IPS-15b (cell line): Measurements from ENCODE around the gene ERBB4.

ENCODE experiments used
- H3K27me3 ChIP-seq: one replicate; pipeline ENCODE4 v1.6.1; 2013; ENCODE audit warnings: low read length; ENCODE audit not compliant: control insufficient read depth, insufficient read depth
- H3K36me3 ChIP-seq: one replicate; pipeline ENCODE4 v1.6.1; 2013; ENCODE audit warnings: low read length; ENCODE audit not compliant: control insufficient read depth, insufficient read depth
- H3K4me1 ChIP-seq: one replicate; pipeline ENCODE4 v1.6.1; 2013; ENCODE audit warnings: mild to moderate bottlenecking, low read length; ENCODE audit not compliant: control insufficient read depth, insufficient read depth
- H3K4me3 ChIP-seq: one replicate; pipeline ENCODE4 v1.5.1; 2013; ENCODE audit warnings: low read depth, low read length
- H3K9ac ChIP-seq: one replicate; pipeline ENCODE4 v1.6.1; 2013; ENCODE audit warnings: low read depth, mild to moderate bottlenecking, low read length
- H3K9me3 ChIP-seq: one replicate; pipeline ENCODE4 v1.6.1; 2013; ENCODE audit warnings: mild to moderate bottlenecking, low read length; ENCODE audit not compliant: control insufficient read depth, insufficient read depth

ERBB4 gene

GRCh38 chr2:212237350-212238095 is 301.1 kb downstream of the ERBB4 start:
- Histone ChIP-seq H3K4me3 (no peak overlapping the region), H3K9ac (no peak overlapping the region), H3K4me1 (peaks cover 6% of the 10 kb centered on the region), H3K36me3 (no peaks in the 10 kb centered on the region), H3K27me3 (no peaks in the 10 kb centered on the region), H3K9me3 (no peaks in the 10 kb centered on the region)

- Histone ChIP-seq H3K9ac (no peak overlapping the region), H3K36me3 (no peaks in the 10 kb centered on the region), H3K4me1 (no peaks in the 10 kb centered on the region), H3K27me3 (no peaks in the 10 kb centered on the region), H3K4me3 (no peak overlapping the region), H3K9me3 (no peaks in the 10 kb centered on the region)
Observed at GRCh38 chr2:212228743-212229171, 309.8 kb downstream of the ERBB4 start.

GRCh38 chr2:212227755-212228154 is 310.8 kb downstream of the ERBB4 start:
- Histone ChIP-seq H3K9me3 (no peaks in the 10 kb centered on the region), H3K4me1 (no peaks in the 10 kb centered on the region), H3K9ac (no peak overlapping the region), H3K27me3 (no peaks in the 10 kb centered on the region), H3K4me3 (no peak overlapping the region), H3K36me3 (no peaks in the 10 kb centered on the region)

- no peak overlapping the region for H3K4me3 ChIP-seq
- H3K27me3 ChIP-seq = no peaks in the 10 kb centered on the region
- H3K9ac ChIP-seq = no peak overlapping the region
- no peaks in the 10 kb centered on the region for H3K4me1 ChIP-seq
- no peaks in the 10 kb centered on the region for H3K9me3 ChIP-seq
- no peaks in the 10 kb centered on the region for H3K36me3 ChIP-seq
Observed at GRCh38 chr2:212226114-212226513, 312.5 kb downstream of the ERBB4 start.

GRCh38 chr2:212223696-212224095 is 314.9 kb downstream of the ERBB4 start:
- Histone ChIP-seq H3K4me3 (no peak overlapping the region), H3K9me3 (no peaks in the 10 kb centered on the region), H3K4me1 (no peaks in the 10 kb centered on the region), H3K36me3 (no peaks in the 10 kb centered on the region), H3K27me3 (no peaks in the 10 kb centered on the region), H3K9ac (no peak overlapping the region)

- no peaks in the 10 kb centered on the region for H3K9me3 ChIP-seq
- H3K4me3 ChIP-seq = no peak overlapping the region
- no peaks in the 10 kb centered on the region for H3K27me3 ChIP-seq
- H3K9ac ChIP-seq = no peak overlapping the region
- H3K4me1 ChIP-seq = no peaks in the 10 kb centered on the region
- H3K36me3 ChIP-seq = no peaks in the 10 kb centered on the region
Observed at GRCh38 chr2:212213191-212213590, 325.4 kb downstream of the ERBB4 start.

GRCh38 chr2:212208467-212208866 is 330.1 kb downstream of the ERBB4 start:
- H3K9ac ChIP-seq = no peak overlapping the region

GRCh38 chr2:212197776-212198175 is 340.8 kb downstream of the ERBB4 start:
- Histone ChIP-seq H3K4me3 (no peak overlapping the region), H3K4me1 (no peaks in the 10 kb centered on the region), H3K27me3 (no peaks in the 10 kb centered on the region), H3K36me3 (no peaks in the 10 kb centered on the region), H3K9ac (no peak overlapping the region), H3K9me3 (no peaks in the 10 kb centered on the region)

More at GRCh38 chr2:212208467-212208866, 330.1 kb downstream of the ERBB4 start:
- Histone ChIP-seq H3K4me3 (no peak overlapping the region), H3K4me1 (no peaks in the 10 kb centered on the region), H3K27me3 (no peaks in the 10 kb centered on the region), H3K36me3 (no peaks in the 10 kb centered on the region), H3K9me3 (no peaks in the 10 kb centered on the region)

GRCh38 chr2:212195626-212196025 is 343.0 kb downstream of the ERBB4 start:
- Histone ChIP-seq H3K4me1 (no peaks in the 10 kb centered on the region), H3K36me3 (no peaks in the 10 kb centered on the region), H3K9me3 (no peaks in the 10 kb centered on the region), H3K27me3 (no peaks in the 10 kb centered on the region), H3K9ac (no peak overlapping the region), H3K4me3 (no peak overlapping the region)

GRCh38 chr2:212194396-212194795 is 344.2 kb downstream of the ERBB4 start:
- no peaks in the 10 kb centered on the region for H3K9me3 ChIP-seq
- no peaks in the 10 kb centered on the region for H3K36me3 ChIP-seq
- no peak overlapping the region for H3K4me3 ChIP-seq

GRCh38 chr2:212193803-212194202 is 344.8 kb downstream of the ERBB4 start:
- H3K27me3 ChIP-seq = no peaks in the 10 kb centered on the region
- H3K9me3 ChIP-seq = no peaks in the 10 kb centered on the region
- no peak overlapping the region for H3K4me3 ChIP-seq
- no peaks in the 10 kb centered on the region for H3K36me3 ChIP-seq
- no peaks in the 10 kb centered on the region for H3K4me1 ChIP-seq
- no peak overlapping the region for H3K9ac ChIP-seq

More at GRCh38 chr2:212194396-212194795, 344.2 kb downstream of the ERBB4 start:
- Histone ChIP-seq H3K27me3 (no peaks in the 10 kb centered on the region), H3K9ac (no peak overlapping the region), H3K4me1 (no peaks in the 10 kb centered on the region)

GRCh38 chr2:212193056-212193455 is 345.5 kb downstream of the ERBB4 start:
- Histone ChIP-seq H3K4me3 (no peak overlapping the region), H3K27me3 (no peaks in the 10 kb centered on the region), H3K9ac (no peak overlapping the region), H3K4me1 (no peaks in the 10 kb centered on the region), H3K36me3 (no peaks in the 10 kb centered on the region), H3K9me3 (no peaks in the 10 kb centered on the region)
